Measurements from ENCODE around the gene ARRDC4. TPM values are rescaled to one million over a fixed set of nuclear protein-coding genes. Genes with fewer than 3 reads are reported as not detected.
"Not testable (repeated sequence)": the region's sequence is repeated elsewhere in the genome, so short reads cannot be mapped to it uniquely, and the experiment has no call there.

The ARRDC4 gene
- total RNA-seq, 1 donor from 2014 or later: 29.7 TPM

DNA sequence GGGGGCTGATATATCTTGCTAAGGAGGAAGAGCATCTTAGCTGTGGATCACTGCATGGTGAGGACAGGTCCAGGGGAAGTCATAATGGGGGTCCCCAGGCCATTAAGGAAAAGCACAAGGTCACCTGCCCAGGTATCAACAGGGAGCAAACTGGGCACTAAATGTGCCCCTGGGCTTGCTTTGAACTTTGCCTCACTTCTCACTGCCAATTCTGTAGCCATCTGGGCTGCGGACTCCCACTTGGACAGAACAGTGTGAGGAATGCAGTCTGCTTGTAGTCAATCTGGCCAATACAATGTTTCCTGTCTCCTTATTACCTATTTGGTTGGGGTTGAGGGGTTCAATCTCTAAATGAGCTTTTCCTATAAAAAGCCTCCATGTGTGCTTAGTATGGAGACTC is 21.3 kb downstream of the ARRDC4 start:
- H3K9me3 ChIP-seq: no peaks in the 10 kb centered on the region
- no peaks in the 10 kb centered on the region for H3K4me1 ChIP-seq
- TF ChIP-seq, protein P1, sequence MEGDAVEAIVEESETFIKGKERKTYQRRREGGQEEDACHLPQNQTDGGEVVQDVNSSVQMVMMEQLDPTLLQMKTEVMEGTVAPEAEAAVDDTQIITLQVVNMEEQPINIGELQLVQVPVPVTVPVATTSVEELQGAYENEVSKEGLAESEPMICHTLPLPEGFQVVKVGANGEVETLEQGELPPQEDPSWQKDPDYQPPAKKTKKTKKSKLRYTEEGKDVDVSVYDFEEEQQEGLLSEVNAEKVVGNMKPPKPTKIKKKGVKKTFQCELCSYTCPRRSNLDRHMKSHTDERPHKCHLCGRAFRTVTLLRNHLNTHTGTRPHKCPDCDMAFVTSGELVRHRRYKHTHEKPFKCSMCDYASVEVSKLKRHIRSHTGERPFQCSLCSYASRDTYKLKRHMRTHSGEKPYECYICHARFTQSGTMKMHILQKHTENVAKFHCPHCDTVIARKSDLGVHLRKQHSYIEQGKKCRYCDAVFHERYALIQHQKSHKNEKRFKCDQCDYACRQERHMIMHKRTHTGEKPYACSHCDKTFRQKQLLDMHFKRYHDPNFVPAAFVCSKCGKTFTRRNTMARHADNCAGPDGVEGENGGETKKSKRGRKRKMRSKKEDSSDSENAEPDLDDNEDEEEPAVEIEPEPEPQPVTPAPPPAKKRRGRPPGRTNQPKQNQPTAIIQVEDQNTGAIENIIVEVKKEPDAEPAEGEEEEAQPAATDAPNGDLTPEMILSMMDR (IDR thresholded peaks at IDR 0.05): no peak
- no peak overlapping the region for H3K27ac ChIP-seq
- no peak overlapping the region for H3K4me3 ChIP-seq
- no peaks in the 10 kb centered on the region for H3K36me3 ChIP-seq
- DNase-seq (ENCODE audit: low spot score in 2 of 2): no peak
- no peaks in the 10 kb centered on the region for H3K27me3 ChIP-seq
- intact Hi-C loops (cut with DNase I): no loop called here

DNA sequence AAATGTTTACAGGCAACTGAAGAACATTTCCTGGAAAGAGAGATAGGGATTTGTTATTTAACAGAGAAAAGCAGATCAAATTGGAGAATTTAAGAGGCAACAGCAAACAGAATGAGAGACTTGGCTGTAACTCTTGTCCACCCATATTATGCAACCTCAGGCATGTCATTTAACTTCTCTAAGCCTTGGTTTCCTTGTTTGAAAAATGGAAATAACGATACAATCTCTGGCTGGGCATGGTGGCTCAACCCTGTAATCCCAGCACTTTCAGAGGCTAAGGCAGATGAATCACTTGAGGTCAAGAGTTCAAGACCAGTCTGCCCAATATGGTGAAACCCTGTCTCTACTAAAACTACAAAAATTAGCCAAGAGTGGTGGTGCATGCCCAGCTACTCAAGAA is 23.7 kb downstream of the ARRDC4 start:
- intact Hi-C loops (cut with DNase I): no loop called here
- Histone ChIP-seq H3K9me3 (no peaks in the 10 kb centered on the region), H3K4me1 (no peaks in the 10 kb centered on the region)

DNA sequence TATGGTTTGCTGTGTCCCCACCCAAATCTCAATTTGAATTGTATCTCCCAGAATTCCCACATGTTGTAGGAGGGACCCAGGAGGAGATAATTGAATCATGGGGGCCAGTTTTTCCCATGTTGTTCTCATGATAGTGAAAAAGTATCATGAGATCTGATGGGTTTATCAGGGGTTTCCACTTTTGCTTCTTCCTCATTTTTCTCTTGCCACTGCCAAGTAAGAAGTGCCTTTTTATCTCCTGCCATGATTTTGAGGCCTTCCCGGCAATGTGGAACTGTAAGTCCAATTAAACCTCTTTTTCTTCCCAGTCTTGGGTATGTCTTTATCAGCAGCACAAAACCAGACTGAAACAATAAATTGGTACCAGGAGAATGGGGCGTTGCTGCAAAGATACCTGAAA is 25.5 kb downstream of the ARRDC4 start:
- intact Hi-C loops (cut with DNase I); H3K27ac ChIP-seq; H3K27me3 ChIP-seq; H3K9me3 ChIP-seq; H3K4me3 ChIP-seq; DNase-seq (ENCODE audit: low spot score in 2 of 2); H3K36me3 ChIP-seq; H3K4me1 ChIP-seq: not testable (repeated sequence)

More for the DNA sequence above, 23.7 kb downstream of the ARRDC4 start:
- H3K4me3 ChIP-seq: no peak overlapping the region
- no peak for DNase-seq (ENCODE audit: low spot score in 2 of 2)
- TF ChIP-seq, protein P1 (IDR thresholded peaks at IDR 0.05): no peak
- H3K27ac ChIP-seq: no peak overlapping the region
- no peaks in the 10 kb centered on the region for H3K36me3 ChIP-seq
- no peaks in the 10 kb centered on the region for H3K27me3 ChIP-seq

DNA sequence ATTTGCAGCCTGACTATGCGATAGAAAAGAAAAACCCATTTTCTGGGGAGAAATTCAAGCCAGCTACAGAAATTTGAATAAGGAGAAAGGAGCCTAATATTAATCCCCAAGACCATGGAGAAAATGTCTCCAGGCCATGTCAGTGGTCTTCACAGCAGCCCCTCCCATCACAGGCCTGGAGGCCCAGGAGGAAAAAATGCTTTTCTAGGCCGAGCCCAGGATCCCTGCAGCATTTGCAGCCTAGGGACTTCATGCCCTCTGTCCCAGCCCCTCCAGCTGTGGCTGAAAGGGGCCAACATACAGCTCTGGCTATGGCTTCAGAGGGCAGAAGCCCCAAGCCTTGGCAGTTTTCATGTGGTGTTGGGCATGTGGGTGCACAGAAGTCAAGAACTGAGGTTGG is 26.3 kb downstream of the ARRDC4 start:
- TF ChIP-seq, protein P1 (IDR thresholded peaks at IDR 0.05): no peak
- Histone ChIP-seq H3K4me3 (no peak overlapping the region), H3K27me3 (no peaks in the 10 kb centered on the region), H3K9me3 (no peaks in the 10 kb centered on the region), H3K36me3 (no peaks in the 10 kb centered on the region), H3K27ac (no peak overlapping the region), H3K4me1 (no peaks in the 10 kb centered on the region)
- intact Hi-C loops (cut with DNase I): no loop called here
- DNase-seq (ENCODE audit: low spot score in 2 of 2): no peak

GRCh38 chr15:97989299-97989698 is 28.8 kb downstream of the ARRDC4 start:
- Histone ChIP-seq H3K4me3 (no peak overlapping the region), H3K27me3 (no peaks in the 10 kb centered on the region), H3K4me1 (no peaks in the 10 kb centered on the region), H3K36me3 (no peaks in the 10 kb centered on the region), H3K27ac (no peak overlapping the region), H3K9me3 (no peaks in the 10 kb centered on the region)
- TF ChIP-seq, protein P1 (IDR thresholded peaks at IDR 0.05): no peak
- intact Hi-C loops (cut with DNase I): no loop called here
- DNase-seq (ENCODE audit: low spot score in 2 of 2): no peak

DNA sequence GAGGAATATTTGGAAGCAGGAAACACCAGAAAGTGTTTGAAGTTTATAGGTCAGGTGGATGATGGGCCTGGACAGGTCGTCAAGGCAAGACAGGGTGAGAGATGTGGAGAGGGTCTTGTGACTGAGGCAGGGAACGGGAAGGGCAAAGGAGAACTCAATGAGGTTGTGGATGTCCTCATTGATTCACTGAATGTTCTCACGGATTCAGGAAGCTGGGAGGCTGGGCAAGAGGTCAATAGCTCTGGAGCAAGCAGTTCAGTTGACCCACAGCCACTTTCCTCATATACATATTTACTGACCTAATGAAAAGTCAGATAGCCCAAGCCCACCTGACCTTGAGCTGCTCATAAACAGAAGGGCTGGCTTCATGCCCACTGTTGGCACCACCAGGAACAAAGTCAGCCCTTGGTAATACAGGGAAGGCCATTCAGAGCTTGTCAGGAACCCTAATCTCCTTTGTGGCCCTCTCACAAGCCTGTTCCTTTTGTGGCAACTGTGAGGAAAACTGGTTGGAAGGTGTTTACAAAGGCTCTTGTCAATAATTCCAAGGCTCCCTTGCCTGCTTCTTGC is 31.6 kb downstream of the ARRDC4 start:
- no peak for DNase-seq (ENCODE audit: low spot score in 2 of 2)
- TF ChIP-seq, protein P1 (IDR thresholded peaks at IDR 0.05): no peak
- H3K27ac ChIP-seq: no peak overlapping the region

More for the DNA sequence above, 31.6 kb downstream of the ARRDC4 start:
- no peaks in the 10 kb centered on the region for H3K27me3 ChIP-seq
- H3K4me3 ChIP-seq: no peak overlapping the region
- H3K4me1 ChIP-seq: no peaks in the 10 kb centered on the region
- H3K36me3 ChIP-seq: no peaks in the 10 kb centered on the region
- intact Hi-C loops (cut with DNase I): no loop called here
- no peaks in the 10 kb centered on the region for H3K9me3 ChIP-seq
